GM12878 (cell line): ENCODE measurements around the gene NDUFV2. TPM values are rescaled to one million over a fixed set of nuclear protein-coding genes. Genes with fewer than 3 reads are reported as not detected.

Experiments used
- ATAC-seq: fragments of 200-7000 bp; cut with Tn5 transposase; 3 replicates; pipeline ENCODE4 v1.9.1; 2020; ENCODE audit warnings: mild to moderate bottlenecking, moderate library complexity
- BruUV-seq: library from RNA; stranded (reverse); fragments of 400-500 nt; replicated peaks from 2 replicates; lab custom pipeline; 2021; lab: Mats Ljungman, UMichigan
- CTCF ChIA-PET: fragments of 300-600 bp; sonication (Branson Sonifier 250); formaldehyde crosslinking; extraction: SDS; loops from one replicate; lab custom pipeline; 2021; ENCODE audit warnings: inconsistent platforms; lab: Yijun Ruan, JAX
- POLR2A ChIA-PET: fragments of 350-600 bp; formaldehyde crosslinking; extraction: SDS; loops from one replicate; lab custom pipeline; 2021; ENCODE audit warnings: inconsistent platforms; lab: Charles Lee
- RAD21 ChIA-PET: fragments of 300-600 bp; sonication (Branson Sonifier 250); formaldehyde crosslinking; loops from one replicate; lab custom pipeline; 2023; ENCODE audit warnings: antibody characterized with exemption; ENCODE audit not compliant: unreplicated experiment; lab: Charles Lee
- SMC1A ChIA-PET: fragments of 300-600 bp; sonication (Branson Sonifier 250); formaldehyde crosslinking; loops from one replicate; lab custom pipeline; 2023; ENCODE audit not compliant: unreplicated experiment, uncharacterized antibody; lab: Charles Lee
- DNase-seq: peaks from one replicate; pipeline ENCODE4 v3.0.0-alpha.2; 2011; ENCODE audit warnings: low read depth, low spot score
- FAIRE-seq: peaks from 3 replicates; lab custom pipeline; 2011; peaks lifted over from hg19 to GRCh38; lab: Jason Lieb, UNC
- H2AFZ ChIP-seq: 2 replicates; pipeline ENCODE4 v1.6.0; 2011; ENCODE audit warnings: low read depth, low read length, control low read depth; ENCODE audit not compliant: control insufficient read depth
- H3K27ac ChIP-seq: 2 replicates; pipeline ENCODE4 v1.5.1; 2011; ENCODE audit warnings: control low read depth; ENCODE audit not compliant: control insufficient read depth, insufficient read depth
- H3K27me3 ChIP-seq, 2 experiments: replicated peaks in 1 of 2; 2 replicates each; pipeline versions ENCODE4 v1.6.0 to v1.6.1; 2011; ENCODE audit warnings: low read length in 1 of 2; ENCODE audit not compliant: control insufficient read depth in 2 of 2, insufficient read depth in 2 of 2
- H3K36me3 ChIP-seq, 2 experiments: 2 replicates each; pipeline ENCODE4 v1.5.1; 2011; ENCODE audit warnings: low read length in 1 of 2; ENCODE audit not compliant: control insufficient read depth in 2 of 2, insufficient read depth in 2 of 2
- H3K4me1 ChIP-seq: 2 replicates; pipeline ENCODE4 v1.6.1; 2011; ENCODE audit warnings: mild to moderate bottlenecking, low read length, moderate library complexity, mixed read lengths; ENCODE audit not compliant: control insufficient read depth, insufficient read depth
- H3K4me2 ChIP-seq: 2 replicates; pipeline ENCODE4 v1.6.0; 2011; ENCODE audit warnings: control low read depth; ENCODE audit not compliant: control insufficient read depth, insufficient read depth
- H3K4me3 ChIP-seq: fragments of 200-600 bp; sonication (generic); 2 replicates; pipeline ENCODE4 v1.5.1; 2016
- H3K79me2 ChIP-seq: 2 replicates; pipeline ENCODE4 v1.6.0; 2011; ENCODE audit warnings: low read length; ENCODE audit not compliant: control insufficient read depth, insufficient read depth
- H3K9ac ChIP-seq: 2 replicates; pipeline ENCODE4 v1.8.0; 2011; ENCODE audit warnings: low read length, control low read depth, mixed read lengths; ENCODE audit not compliant: control insufficient read depth, insufficient read depth
- H3K9me3 ChIP-seq: replicated peaks from 3 replicates; pipeline ENCODE4 v1.5.1; 2011; ENCODE audit warnings: mild to moderate bottlenecking, low read length; ENCODE audit not compliant: control insufficient read depth, insufficient read depth
- H4K20me1 ChIP-seq: 2 replicates; pipeline ENCODE4 v1.6.0; 2011; ENCODE audit not compliant: control insufficient read depth, insufficient read depth
- ATF3 ChIP-seq: IDR thresholded peaks from 2 replicates; pipeline ENCODE4 v1.6.1; 2011; ENCODE audit warnings: low read depth, mild to moderate bottlenecking, low read length, moderate library complexity, borderline replicate concordance; ENCODE audit errors: extremely low read depth
- BHLHE40 ChIP-seq, 2 experiments: fragments of 450-650 bp in 1 of 2; IDR thresholded peaks; 2 replicates each; pipeline ENCODE4 v1.6.1; 2011 to 2017; ENCODE audit warnings: low read depth in 2 of 2, borderline replicate concordance in 1 of 2, improper control_type of control experiment in 1 of 2, low read length in 1 of 2, mild to moderate bottlenecking in 1 of 2
- CREM ChIP-seq: IDR thresholded peaks from 2 replicates; pipeline ENCODE4 v1.6.1; 2014; ENCODE audit warnings: antibody characterized with exemption, low read depth
- GABPA ChIP-seq: IDR thresholded peaks from 2 replicates; pipeline ENCODE4 v1.6.1; 2014; ENCODE audit warnings: antibody characterized with exemption, low read depth, mild to moderate bottlenecking, inconsistent platforms
- HDAC6 ChIP-seq: fragments of 200-600 bp; sonication (generic); IDR thresholded peaks from one replicate; pipeline ENCODE4 v1.8.0; 2017; ENCODE audit warnings: antibody characterized with exemption; ENCODE audit not compliant: unreplicated experiment
- NR2C2 ChIP-seq: IDR thresholded peaks from 2 replicates; pipeline ENCODE4 v1.6.1; 2011; ENCODE audit warnings: borderline replicate concordance, low read depth; ENCODE audit not compliant: control insufficient read depth, insufficient read length
- NRF1 ChIP-seq: conservative IDR thresholded peaks from 2 replicates; pipeline ENCODE4 v1.6.1; 2011; ENCODE audit warnings: mild to moderate bottlenecking, low read depth, low read length, improper control_type of control experiment
- SPI1 ChIP-seq: IDR thresholded peaks from 2 replicates; pipeline ENCODE4 v1.6.1; 2011; ENCODE audit warnings: low read depth, mild to moderate bottlenecking, low read length, moderate library complexity, borderline replicate concordance; ENCODE audit not compliant: insufficient read depth
- TAF1 ChIP-seq: IDR thresholded peaks from 2 replicates; pipeline ENCODE4 v1.6.1; 2011; ENCODE audit warnings: mild to moderate bottlenecking, low read depth, low read length, borderline replicate concordance
- TCF7 ChIP-seq: IDR thresholded peaks from 2 replicates; pipeline ENCODE4 v1.6.1; 2014; ENCODE audit warnings: antibody characterized with exemption, borderline replicate concordance
- USF1 ChIP-seq: IDR thresholded peaks from 2 replicates; pipeline ENCODE4 v1.6.1; 2011; ENCODE audit warnings: borderline replicate concordance, low read depth, mild to moderate bottlenecking, moderate library complexity, mixed read lengths, low read length; ENCODE audit not compliant: insufficient read depth; ENCODE audit errors: extremely low read length
- ZBED1 ChIP-seq: IDR thresholded peaks from 2 replicates; pipeline ENCODE4 v1.6.1; 2016; ENCODE audit warnings: borderline replicate concordance
- ZBTB4 ChIP-seq: fragments of 450-650 bp; formaldehyde crosslinking; IDR thresholded peaks from 2 replicates; pipeline ENCODE4 v1.4.0; 2022; ENCODE audit warnings: mild to moderate bottlenecking, moderate library complexity
- WGBS: methylation state at CpG from one replicate; pipeline ENCODE4 v1.1.6; 2016; ENCODE audit warnings: low lambda C conversion rate; ENCODE audit not compliant: insufficient replicate concordance, insufficient coverage; ENCODE audit errors: missing lambda C conversion rate; 5-methylcytosine and 5-hydroxymethylcytosine counted together
- in situ Hi-C: fragments of 300-500 bp; cut with MboI; formaldehyde crosslinking; loops from 9 replicates; pipeline ENCODE4 v1.14.3; 2018; ENCODE audit warnings: mixed read lengths
- intact Hi-C: fragments of 100-400 bp; cut with micrococcal nuclease; formaldehyde crosslinking; loops from one replicate; pipeline ENCODE4 v1.14.2; 2022; ENCODE audit not compliant: unreplicated experiment
- polyA plus RNA-seq, 11 experiments: library from polyadenylated mRNA; depleted of rRNA in 4 of 11; unstranded in 6 of 11; stranded (reverse) in 5 of 11; fragments of >200 nt; fragmentation: Nextera tagmentation in 4 of 11; fragmentation: Illumina TruSeq in 1 of 11; extraction: Ambion mirVana in 4 of 11; extraction: Trizol in 1 of 11; gene quantifications; 1 replicate in 1 of 11; 2 replicates in 10 of 11; pipeline versions ENCODE4 v1.2.1 to v1.2.3, GENCODE V29; 2011 to 2016; ENCODE audit warnings: inconsistent platforms in 2 of 11, missing spikeins in 2 of 11, low read depth in 1 of 11
- total RNA-seq, 4 experiments: library from RNA; depleted of rRNA in 3 of 4; stranded (reverse); fragments of >200 nt in 3 of 4; fragmentation: Illumina TruSeq in 1 of 4; extraction: Trizol in 1 of 4; gene quantifications; 2 replicates each; pipeline versions ENCODE4 v1.2.1 to v1.2.3, GENCODE V29; 2013 to 2021
- TF ChIP-seq, protein P1 (sequence below): IDR thresholded peaks from 2 replicates; pipeline ENCODE4 v1.6.1; 2012; ENCODE audit warnings: low read depth, low read length, improper control_type of control experiment

NDUFV2 gene
- total and polyA plus RNA-seq, 10 of the 15 experiments (the other 5 are each of a cell fraction or from before 2014, with no cell fraction given): 236 to 590 (median 321) TPM

DNA sequence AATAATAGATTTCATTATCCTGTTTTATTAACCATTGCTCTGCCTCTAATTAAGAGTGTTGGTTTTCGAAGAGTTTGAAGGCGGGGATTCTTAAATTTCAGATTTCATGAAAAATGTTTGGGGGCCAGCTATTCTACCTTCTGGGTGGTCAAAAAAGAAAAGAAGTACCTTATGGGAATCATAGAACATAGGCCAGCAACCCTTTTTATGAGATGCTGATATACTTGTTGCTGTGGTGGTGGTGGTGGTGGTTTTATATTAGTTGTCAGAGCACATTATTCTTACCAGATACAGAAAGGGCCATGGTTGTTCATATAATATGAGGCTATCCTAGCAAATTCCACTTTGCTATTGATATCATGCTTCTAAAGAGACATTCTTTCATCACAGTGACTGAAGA is 38.5 kb downstream of the NDUFV2 start:
- no peak for TF ChIP-seq USF1
- no peak for TF ChIP-seq TAF1
- no peak for TF ChIP-seq ZBED1
- TF ChIP-seq SPI1: no peak
- no peak for TF ChIP-seq BHLHE40 (IDR thresholded peaks at IDR 0.05; ENCODE audit: borderline replicate concordance in 1 of 2, low read depth in 2 of 2, low read length in 1 of 2)
- no peak for TF ChIP-seq ATF3
- no peak for TF ChIP-seq CREM
- no peak for TF ChIP-seq NRF1
- no peak for TF ChIP-seq HDAC6
- TF ChIP-seq, protein P1, sequence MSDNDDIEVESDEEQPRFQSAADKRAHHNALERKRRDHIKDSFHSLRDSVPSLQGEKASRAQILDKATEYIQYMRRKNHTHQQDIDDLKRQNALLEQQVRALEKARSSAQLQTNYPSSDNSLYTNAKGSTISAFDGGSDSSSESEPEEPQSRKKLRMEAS: no peak
- TF ChIP-seq NR2C2: no peak
- TF ChIP-seq ZBTB4 (CRISPR knock-in tag): no peak
- TF ChIP-seq TCF7: no peak
- no peak for TF ChIP-seq GABPA
- intact Hi-C loops (loop anchor here (5.0 to 10.0 kb wide), 4 partner anchors 211 to 536 kb away; partner anchors contain the start of gene RAB12), in situ Hi-C loops (loop anchor here (10.0 kb wide), 1 partner anchor 436 kb away; the partner anchor contains the start of gene MTCL1)
- ChIA-PET SMC1A (interaction anchor here (1.1 to 11.5 kb wide), 10 partner anchors 9 to 376 kb away, joined by 3 to 137 read pairs (median 42); partner anchors contain the start of gene NDUFV2), CTCF (interaction anchor here (0.8 to 9.9 kb wide), 11 partner anchors 11 to 376 kb away, joined by 3 to 95 read pairs (median 5); partner anchors contain the start of gene NDUFV2), POLR2A (interaction anchor here (0.5 to 8.0 kb wide), 6 partner anchors 23 to 537 kb away, joined by 3 to 85 read pairs (median 6); partner anchors contain the start of gene NDUFV2), RAD21 (interaction anchor here (1.2 to 6.9 kb wide), 9 partner anchors 24 to 75 kb away, joined by 3 to 73 read pairs (median 12); partner anchors contain the start of gene NDUFV2)
- H3K4me1 ChIP-seq: peaks cover 32% of the 10 kb centered on the region; the same call in 1 of the 2 replicates
- FAIRE-seq: no peak
- peaks cover 85% of the 10 kb centered on the region for H3K79me2 ChIP-seq
- peak overlapping the region; percentile 73 for H3K27ac ChIP-seq
- WGBS: 68% methylated on average over 2 of the region's 2 CpGs
- no TSS peak for BruUV-seq
- peak overlapping the region; percentile 70 for H3K4me3 ChIP-seq
- peak overlapping the region; percentile 97 for H3K4me2 ChIP-seq
- H3K36me3 ChIP-seq: no peaks in the 10 kb centered on the region
- no peak for DNase-seq
- no peak for ATAC-seq
- peak overlapping the region; percentile 17; the same call in 1 of the 2 replicates for H3K9ac ChIP-seq
- no peak overlapping the region for H2AFZ ChIP-seq
- no peaks in the 10 kb centered on the region for H3K9me3 ChIP-seq
- H3K27me3 ChIP-seq: no peaks in the 10 kb centered on the region
- H4K20me1 ChIP-seq: no peaks in the 10 kb centered on the region
